GM19438 (cell line): Measurements from ENCODE around the gene URAD.
"Not testable (repeated sequence)": the region's sequence is repeated elsewhere in the genome, so short reads cannot be mapped to it uniquely, and the experiment has no call there.

ENCODE experiments used
- ATAC-seq: cut with Tn5 transposase; IDR thresholded peaks from one replicate; pipeline ENCODE4 v1.9.1; 2021; ENCODE audit warnings: low read depth; ENCODE audit not compliant: unreplicated experiment

The URAD gene

GRCh38 chr13:27988520-27988919 is at the start of gene URAD:
TSS of gene URAD (minus strand) at chr13:27988693. CDS start at chr13:27988637, 56 bp downstream.
- no peak for ATAC-seq

GRCh38 chr13:28037399-28037798 is 48.9 kb upstream of the URAD start:
- no peak for ATAC-seq

GRCh38 chr13:28035146-28035782 is 46.8 kb upstream of the URAD start:
- no peak for ATAC-seq

GRCh38 chr13:28033894-28034655 is 45.6 kb upstream of the URAD start:
- ATAC-seq: no peak

- ATAC-seq: not testable (repeated sequence)
Measured at GRCh38 chr13:28032438-28032837, 43.9 kb upstream of the URAD start.

- no peak for ATAC-seq
Measured at GRCh38 chr13:28031896-28032288, 43.4 kb upstream of the URAD start.

- ATAC-seq: no peak
Measured at GRCh38 chr13:28031220-28031895, 42.9 kb upstream of the URAD start.

- ATAC-seq: no peak
Measured at GRCh38 chr13:28027607-28028364, 39.3 kb upstream of the URAD start.

GRCh38 chr13:28027071-28027470 is 38.6 kb upstream of the URAD start:
- no peak for ATAC-seq

- ATAC-seq: no peak
Measured at GRCh38 chr13:28026508-28026907, 38.0 kb upstream of the URAD start.

GRCh38 chr13:28022848-28023518 is 34.5 kb upstream of the URAD start:
- no peak for ATAC-seq

GRCh38 chr13:28014301-28014700 is 25.8 kb upstream of the URAD start:
- no peak for ATAC-seq

- no peak for ATAC-seq
Measured at GRCh38 chr13:28013482-28013881, 25.0 kb upstream of the URAD start.

GRCh38 chr13:28012896-28013295 is 24.4 kb upstream of the URAD start:
- peak; percentile 82 for ATAC-seq

- ATAC-seq: no peak
Measured at GRCh38 chr13:28012383-28012782, 23.9 kb upstream of the URAD start.

GRCh38 chr13:28010046-28010445 is 21.6 kb upstream of the URAD start:
- no peak for ATAC-seq

GRCh38 chr13:28005016-28005415 is 16.5 kb upstream of the URAD start:
- not testable (repeated sequence) for ATAC-seq

- ATAC-seq: no peak
Measured at GRCh38 chr13:28002886-28003698, 14.6 kb upstream of the URAD start.

GRCh38 chr13:28001837-28002473 is 13.5 kb upstream of the URAD start:
- ATAC-seq: no peak
